Uterus (tissue), 4 donors: Measurements from ENCODE around the gene PPP1R27. TPM values are rescaled to one million over a fixed set of nuclear protein-coding genes. Genes with fewer than 3 reads are reported as not detected.

Source experiments
- DNase-seq, 2 donors: peaks; one replicate each; pipeline ENCODE4 v3.0.0-alpha.2; 2019 to 2020
- H3K27ac ChIP-seq, 2 donors: fragments of 200-600 bp; sonication (generic); 1 replicate in 1 of 2; 2 replicates in 1 of 2; pipeline ENCODE4 v1.5.1; 2016 to 2018
- H3K27me3 ChIP-seq, 2 donors: fragments of 200-600 bp; sonication (generic); one replicate each; pipeline ENCODE4 v1.5.1; 2018 to 2019; ENCODE audit warnings: control low read depth in 1 of 2
- H3K36me3 ChIP-seq, 2 donors: fragments of 200-600 bp; sonication (generic); one replicate each; pipeline ENCODE4 v1.5.1; 2019; ENCODE audit warnings: control low read depth in 1 of 2
- H3K4me1 ChIP-seq, 2 donors: fragments of 200-600 bp; sonication (generic); one replicate each; pipeline ENCODE4 v1.5.1; 2018 to 2019; ENCODE audit warnings: control low read depth in 1 of 2
- H3K4me3 ChIP-seq, 2 donors: fragments of 200-600 bp; sonication (generic); 1 replicate in 1 of 2; 2 replicates in 1 of 2; pipeline ENCODE4 v1.5.1; 2018 to 2019; ENCODE audit warnings: mild to moderate bottlenecking in 1 of 2
- H3K9me3 ChIP-seq, 2 donors: fragments of 200-600 bp; sonication (generic); one replicate each; pipeline ENCODE4 v1.5.1; 2019; ENCODE audit warnings: control low read depth in 1 of 2
- CTCF ChIP-seq, 4 experiments: fragments of 200-600 bp in 2 of 4; fragments of 450-650 bp in 2 of 4; sonication (generic) in 2 of 4; IDR thresholded peaks; one replicate each; pipeline ENCODE4 v1.5.1; 2016 to 2019; ENCODE audit warnings: antibody characterized with exemption in 4 of 4, mild to moderate bottlenecking in 2 of 4, moderate library complexity in 1 of 4
- POLR2A ChIP-seq, 2 donors: fragments of 450-650 bp; IDR thresholded peaks; one replicate each; pipeline ENCODE4 v1.6.1; 2016; ENCODE audit warnings: antibody characterized with exemption in 2 of 2, mild to moderate bottlenecking in 1 of 2, moderate library complexity in 1 of 2
- intact Hi-C: fragments of 100-400 bp; cut with DNase I; formaldehyde crosslinking; loops from one replicate; pipeline ENCODE4 v1.15.1; 2023; ENCODE audit warnings: low total_unique reads
- total RNA-seq, 4 donors: library from RNA; depleted of rRNA in 3 of 4; stranded (reverse); fragments of >200 nt in 3 of 4; gene quantifications; one replicate each; pipeline versions ENCODE4 v1.1.0 to v1.2.4, GENCODE V29; 2014 to 2023
- donor health status: DM: yes; HTN: yes; CAD: no.

Gene PPP1R27
- total RNA-seq, result 1 to 10 TPM in 1 of 4 donors, not detected in 3; 1.6 TPM

- Histone ChIP-seq H3K27me3 (no peaks in the 10 kb centered on the region), H3K9me3 (no peaks in the 10 kb centered on the region), H3K27ac (peak within 1 kb of the TSS in 1 of 2 donors; percentile 83), H3K4me3 (peak within 1 kb of the TSS in 1 of 2 donors; percentile 58), H3K36me3 (no peaks in the 10 kb centered on the region), H3K4me1 (peaks cover 0 to 4% of the 10 kb centered on the region in 2 donors)
- TF ChIP-seq POLR2A (IDR thresholded peaks at IDR 0.05), result no peak
- no peak for DNase-seq
- intact Hi-C loops, result no loop called here
These were observed at the start of gene PPP1R27 for GRCh38 chr17:81834831-81835267. Gene PPP1R27 (minus strand): TSS chr17:81835050. CDS start chr17:81834953, 97 bp downstream.

- no peaks in the 10 kb centered on the region for H3K36me3 ChIP-seq
- no peak for DNase-seq
- intact Hi-C loops, result no loop called here
These were observed 49.7 kb upstream of the PPP1R27 start for GRCh38 chr17:81884520-81884919.

GRCh38 chr17:81879121-81879520, 44.3 kb upstream of the PPP1R27 start:
- Histone ChIP-seq H3K36me3 (no peaks in the 10 kb centered on the region), H3K4me1 (no peaks in the 10 kb centered on the region), H3K9me3 (no peaks in the 10 kb centered on the region), H3K27ac (no peak overlapping the region), H3K27me3 (no peaks in the 10 kb centered on the region), H3K4me3 (no peak overlapping the region)
- no peak for DNase-seq
- intact Hi-C loops, result no loop called here
- TF ChIP-seq CTCF (IDR thresholded peaks at IDR 0.05) (no peak), POLR2A (IDR thresholded peaks at IDR 0.05) (no peak)

More at GRCh38 chr17:81884520-81884919, 49.7 kb upstream of the PPP1R27 start:
- Histone ChIP-seq H3K4me1 (no peaks in the 10 kb centered on the region), H3K4me3 (no peak overlapping the region), H3K27ac (no peak overlapping the region), H3K9me3 (no peaks in the 10 kb centered on the region), H3K27me3 (no peaks in the 10 kb centered on the region)
- TF ChIP-seq CTCF (IDR thresholded peaks at IDR 0.05) (no peak), POLR2A (IDR thresholded peaks at IDR 0.05) (no peak)

GRCh38 chr17:81878294-81878693, 43.4 kb upstream of the PPP1R27 start:
- no peak for DNase-seq
- intact Hi-C loops, result no loop called here
- no peaks in the 10 kb centered on the region for H3K27me3 ChIP-seq
- H3K27ac ChIP-seq, result no peak overlapping the region
- no peak for TF ChIP-seq POLR2A (IDR thresholded peaks at IDR 0.05)
- no peak for TF ChIP-seq CTCF (IDR thresholded peaks at IDR 0.05)
- H3K4me3 ChIP-seq, result no peak overlapping the region
- H3K9me3 ChIP-seq, result no peaks in the 10 kb centered on the region
- no peaks in the 10 kb centered on the region for H3K4me1 ChIP-seq
- no peaks in the 10 kb centered on the region for H3K36me3 ChIP-seq

- intact Hi-C loops, result no loop called here
- Histone ChIP-seq H3K9me3 (no peaks in the 10 kb centered on the region), H3K4me1 (no peaks in the 10 kb centered on the region), H3K4me3 (no peak overlapping the region), H3K36me3 (no peaks in the 10 kb centered on the region), H3K27ac (no peak overlapping the region), H3K27me3 (no peaks in the 10 kb centered on the region)
- TF ChIP-seq CTCF (IDR thresholded peaks at IDR 0.05) (no peak), POLR2A (IDR thresholded peaks at IDR 0.05) (no peak)
- DNase-seq, result no peak
These were observed 42.7 kb upstream of the PPP1R27 start for GRCh38 chr17:81877569-81877968.
